OCI-M2 (cell line): Measurements from ENCODE around the gene DOCK6.

Experiments
- DNase-seq: peaks from one replicate; lab custom pipeline; 2025; ENCODE audit not compliant: unreplicated experiment; lab: John Stamatoyannopoulos, UW

Gene DOCK6

GRCh38 chr19:11274533-11275086 lies 12.3 kb upstream of the DOCK6 start:
- no peak for DNase-seq

GRCh38 chr19:11273989-11274388 lies 11.7 kb upstream of the DOCK6 start:
- DNase-seq, result no peak

GRCh38 chr19:11273296-11273695 lies 11.0 kb upstream of the DOCK6 start:
- DNase-seq, result no peak

GRCh38 chr19:11269408-11269807 lies 7.1 kb upstream of the DOCK6 start:
- DNase-seq, result no peak

GRCh38 chr19:11268783-11269267 lies 6.5 kb upstream of the DOCK6 start:
- DNase-seq, result no peak

- DNase-seq, result no peak
Measured at GRCh38 chr19:11267316-11268085, 5.2 kb upstream of the DOCK6 start.

- DNase-seq, result no peak
Measured at GRCh38 chr19:11265785-11266236, 3.5 kb upstream of the DOCK6 start.

GRCh38 chr19:11265177-11265784 lies 3.0 kb upstream of the DOCK6 start:
- no peak for DNase-seq

GRCh38 chr19:11264452-11265176 lies 2.3 kb upstream of the DOCK6 start:
- no peak for DNase-seq

GRCh38 chr19:11263726-11264125 lies 1.4 kb upstream of the DOCK6 start:
- no peak for DNase-seq

- no peak for DNase-seq
Measured at GRCh38 chr19:11261431-11261970, 823 bp downstream of the DOCK6 start.

- no peak for DNase-seq
Measured at GRCh38 chr19:11260996-11261395, 1.3 kb downstream of the DOCK6 start.

GRCh38 chr19:11257846-11258380 lies 4.4 kb downstream of the DOCK6 start:
- no peak for DNase-seq

- DNase-seq, result no peak
Measured at GRCh38 chr19:11256189-11256588, 6.1 kb downstream of the DOCK6 start.

- no peak for DNase-seq
Measured at GRCh38 chr19:11254666-11255065, 7.7 kb downstream of the DOCK6 start.

GRCh38 chr19:11252665-11253355 lies 9.5 kb downstream of the DOCK6 start:
- no peak for DNase-seq

- no peak for DNase-seq
Measured at GRCh38 chr19:11251650-11252314, 10.5 kb downstream of the DOCK6 start.

- no peak for DNase-seq
Measured at GRCh38 chr19:11251217-11251616, 11.1 kb downstream of the DOCK6 start.

- DNase-seq, result no peak
Measured at GRCh38 chr19:11248852-11249251, 13.5 kb downstream of the DOCK6 start.

- DNase-seq, result no peak
Measured at GRCh38 chr19:11247934-11248333, 14.4 kb downstream of the DOCK6 start.
